Fibroblast of skin of right biceps (primary cell): ENCODE results near the gene SGIP1.

Source experiments
- DNase-seq: peaks from one replicate; pipeline ENCODE4 v3.0.0-alpha.2; 2013

SGIP1 gene

DNA sequence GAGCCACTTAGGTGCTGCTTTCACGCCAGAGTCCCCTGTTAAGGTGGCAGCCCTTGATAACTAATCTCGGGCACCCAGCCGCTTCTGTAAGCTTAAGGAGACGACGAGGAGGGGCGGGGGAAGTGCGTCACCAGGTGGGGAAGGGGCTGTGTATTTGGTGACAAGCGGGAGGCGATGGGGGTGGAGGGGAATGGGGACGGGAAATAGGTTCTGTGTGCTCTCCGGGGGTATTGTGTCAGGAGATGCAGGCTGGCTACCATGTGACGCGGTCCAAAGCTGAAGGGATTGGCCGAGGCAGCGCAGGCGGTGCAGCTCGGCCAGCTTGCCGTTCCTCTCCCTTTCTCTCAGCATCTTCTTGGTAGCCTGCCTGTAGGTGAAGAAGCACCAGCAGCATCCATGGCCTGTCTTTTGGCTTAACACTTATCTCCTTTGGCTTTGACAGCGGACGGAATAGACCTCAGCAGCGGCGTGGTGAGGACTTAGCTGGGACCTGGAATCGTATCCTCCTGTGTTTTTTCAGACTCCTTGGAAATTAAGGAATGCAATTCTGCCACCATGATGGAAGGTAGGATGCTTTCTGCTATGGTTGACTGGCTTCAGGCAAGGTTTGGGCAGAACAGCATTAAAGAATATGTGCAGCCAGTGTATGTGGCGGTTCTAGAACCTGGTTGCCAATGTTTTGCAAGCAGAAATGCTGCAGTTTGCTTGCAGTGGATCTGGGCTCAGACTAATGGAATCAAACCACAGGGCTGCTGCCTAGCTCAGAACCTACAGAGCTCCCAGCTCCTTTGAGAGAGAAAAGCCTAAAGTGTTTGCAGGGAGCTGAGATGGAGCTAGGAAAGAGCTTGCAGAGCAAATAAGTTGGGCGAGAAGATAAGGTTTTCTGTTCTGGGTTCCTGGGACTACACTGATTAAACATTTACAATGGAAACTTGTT, at the start of gene SGIP1:
TSS of gene SGIP1 (plus strand) at position 350 of the 937 bp plus-strand sequence. CDS start at position 556, 206 bp downstream.
- peak; percentile 62 for DNase-seq

DNA sequence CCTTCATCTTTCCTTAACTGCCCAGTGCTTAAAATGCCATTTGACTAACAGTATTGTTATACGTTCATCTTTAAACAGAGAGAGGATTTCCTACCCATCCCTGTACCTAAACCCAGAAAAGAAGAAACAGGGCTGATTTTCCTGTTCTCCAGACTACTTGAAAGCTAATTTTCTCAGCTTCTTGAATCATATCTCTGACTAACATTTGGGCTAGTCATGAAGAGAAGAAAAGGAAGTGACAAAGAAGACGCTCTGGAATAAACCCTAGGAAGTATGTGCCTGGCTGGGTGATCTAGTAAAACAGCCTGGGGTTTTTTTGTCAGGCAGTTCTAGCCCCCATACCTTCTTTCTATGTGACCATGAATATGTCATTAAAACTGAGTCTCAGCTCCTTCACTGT, 44.8 kb upstream of the SGIP1 start:
- DNase-seq = peak; percentile 79

GRCh38 chr1:66489972-66490601, 43.9 kb upstream of the SGIP1 start:
- DNase-seq = peak; percentile 48

GRCh38 chr1:66490816-66491215, 43.1 kb upstream of the SGIP1 start:
- no peak for DNase-seq

DNA sequence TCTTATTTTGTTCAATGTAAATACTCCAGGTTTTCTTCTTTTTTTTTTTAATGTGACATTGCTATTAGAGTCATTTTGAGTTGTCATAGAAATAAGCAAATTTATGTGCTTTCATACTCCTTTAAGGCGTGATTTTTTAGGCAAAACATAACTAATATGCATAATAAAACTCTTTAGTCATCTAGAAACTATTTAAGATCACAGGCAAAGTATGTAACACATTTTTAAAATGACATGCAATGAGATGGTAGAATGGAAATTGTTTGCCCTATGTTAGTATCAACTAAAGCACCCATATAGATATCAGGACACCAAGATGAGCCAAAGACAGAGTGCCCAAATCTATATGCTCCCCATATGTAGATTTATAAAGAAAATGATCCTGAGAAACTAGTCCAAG, 41.5 kb upstream of the SGIP1 start:
- peak; percentile 54 for DNase-seq

DNA sequence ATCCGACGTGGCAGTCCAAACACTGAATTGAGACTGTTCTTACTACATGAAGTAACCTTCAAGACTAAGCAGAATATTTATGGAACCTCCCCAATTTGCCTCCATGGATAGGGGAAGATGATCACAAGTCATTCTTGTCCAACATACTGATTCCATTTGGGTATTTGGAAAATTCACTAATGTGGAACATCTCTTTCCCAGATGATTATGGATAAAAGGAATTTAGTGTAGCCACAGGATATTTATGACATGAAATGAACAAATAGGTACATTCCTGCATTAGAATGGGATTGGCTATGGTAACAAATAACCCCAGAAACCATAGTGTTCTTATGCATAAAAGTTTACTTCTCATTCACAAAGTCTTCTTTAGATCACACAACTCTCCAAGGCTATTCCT, 40.2 kb upstream of the SGIP1 start:
- DNase-seq = peak; percentile 77

- DNase-seq = no peak
Measured at GRCh38 chr1:66494482-66494881, 39.5 kb upstream of the SGIP1 start.

DNA sequence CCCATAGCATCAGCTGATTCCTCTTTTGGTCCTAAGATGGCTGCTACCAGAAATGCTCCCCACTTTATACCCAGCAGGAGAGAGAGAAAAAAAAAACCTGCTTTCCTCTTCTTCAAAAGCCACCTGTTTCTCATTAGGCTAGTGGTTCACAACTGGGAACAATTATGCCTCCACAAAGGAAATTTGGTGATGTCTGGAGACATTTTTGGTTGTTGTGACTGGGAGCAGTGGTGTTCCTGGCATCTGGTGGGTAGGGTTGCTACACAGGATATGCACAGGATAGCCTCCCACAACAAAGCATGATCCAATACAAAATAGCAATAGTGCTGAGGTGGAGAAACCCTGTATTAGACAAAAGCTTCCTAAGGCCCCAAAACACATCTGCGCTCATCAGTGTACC, 38.5 kb upstream of the SGIP1 start:
- DNase-seq = peak; percentile 81

- no peak for DNase-seq
Measured at GRCh38 chr1:66497910-66498309, 36.0 kb upstream of the SGIP1 start.

GRCh38 chr1:66500301-66500700, 33.7 kb upstream of the SGIP1 start:
- no peak for DNase-seq

- no peak for DNase-seq
Measured at GRCh38 chr1:66502086-66502485, 31.9 kb upstream of the SGIP1 start.

- DNase-seq = peak; percentile 76
Measured at GRCh38 chr1:66503841-66504470, 30.0 kb upstream of the SGIP1 start.

GRCh38 chr1:66505671-66506392, 28.1 kb upstream of the SGIP1 start:
- peak; percentile 83 for DNase-seq

DNA sequence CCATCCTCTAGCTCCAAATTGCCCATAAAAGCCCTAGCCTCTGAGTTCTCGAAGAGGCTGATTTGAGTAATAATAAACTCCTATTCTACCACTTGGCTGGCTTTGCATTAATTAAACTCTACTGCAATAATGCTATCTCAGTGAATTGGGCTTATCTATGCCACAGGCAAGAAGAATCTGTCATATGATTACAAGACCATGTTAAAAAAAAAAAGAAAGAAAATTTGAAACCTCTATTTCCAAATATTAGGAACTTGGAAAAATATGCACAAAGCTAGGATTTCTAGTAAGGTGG, 27.6 kb upstream of the SGIP1 start:
- no peak for DNase-seq

DNA sequence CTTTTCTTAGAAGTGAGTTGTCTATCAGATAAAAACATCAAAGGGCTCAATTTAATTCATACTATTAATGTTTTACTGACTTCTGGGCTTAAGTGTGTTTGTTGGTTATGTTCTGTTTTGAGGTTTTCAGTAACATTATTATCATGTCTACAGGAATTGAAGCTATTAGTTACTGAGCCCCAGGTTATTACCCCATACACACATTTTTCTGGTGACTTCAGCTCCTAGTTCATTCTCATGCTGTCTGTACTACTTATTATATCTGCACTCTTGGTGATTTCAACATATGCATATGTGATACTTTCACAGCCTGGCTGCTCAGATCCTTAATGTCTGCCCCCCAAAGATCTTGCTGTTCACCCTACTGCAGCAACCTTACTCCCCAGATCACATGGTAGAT, 27.0 kb upstream of the SGIP1 start:
- no peak for DNase-seq

DNA sequence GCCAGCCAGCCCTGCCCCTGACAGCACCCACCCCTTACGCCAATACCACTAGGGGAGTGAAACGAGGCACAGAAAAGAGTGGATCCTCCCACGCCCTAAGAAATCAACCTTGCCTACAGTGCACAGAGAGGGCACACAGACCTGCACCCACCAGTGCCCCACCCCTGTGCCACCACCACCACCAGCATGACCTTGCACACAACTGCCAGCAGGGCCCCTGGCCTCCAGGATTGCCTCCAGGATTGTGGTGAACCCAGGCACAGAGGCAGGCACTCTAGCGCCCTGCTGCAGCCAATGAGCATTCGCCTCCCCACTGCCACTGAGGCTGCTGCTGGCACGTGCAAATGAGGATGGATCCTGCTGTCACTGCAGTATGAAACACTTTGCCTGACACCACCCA, 23.5 kb upstream of the SGIP1 start:
- DNase-seq = no peak

DNA sequence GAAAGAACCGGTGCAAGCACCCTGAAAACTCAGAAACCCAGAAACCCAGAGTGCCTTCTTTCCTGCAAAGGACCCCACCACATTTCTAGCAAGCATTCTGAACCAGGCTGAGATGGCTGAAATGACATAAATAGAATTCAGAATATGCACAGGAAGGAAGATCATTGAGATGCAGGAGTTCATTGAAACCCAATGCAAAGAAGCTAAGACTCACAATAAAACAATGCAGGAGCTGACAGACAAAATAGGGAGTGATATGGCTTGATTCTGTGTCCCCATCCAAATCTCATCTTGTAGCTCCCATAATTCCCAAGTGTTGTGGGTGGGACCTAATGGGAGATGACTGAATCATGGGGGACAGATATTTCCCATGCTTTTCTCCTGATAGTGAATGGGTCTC, 22.8 kb upstream of the SGIP1 start:
- DNase-seq = no peak

- no peak for DNase-seq
Measured at GRCh38 chr1:66517959-66518358, 16.0 kb upstream of the SGIP1 start.

- DNase-seq = no peak
Measured at GRCh38 chr1:66518654-66519053, 15.3 kb upstream of the SGIP1 start.

DNA sequence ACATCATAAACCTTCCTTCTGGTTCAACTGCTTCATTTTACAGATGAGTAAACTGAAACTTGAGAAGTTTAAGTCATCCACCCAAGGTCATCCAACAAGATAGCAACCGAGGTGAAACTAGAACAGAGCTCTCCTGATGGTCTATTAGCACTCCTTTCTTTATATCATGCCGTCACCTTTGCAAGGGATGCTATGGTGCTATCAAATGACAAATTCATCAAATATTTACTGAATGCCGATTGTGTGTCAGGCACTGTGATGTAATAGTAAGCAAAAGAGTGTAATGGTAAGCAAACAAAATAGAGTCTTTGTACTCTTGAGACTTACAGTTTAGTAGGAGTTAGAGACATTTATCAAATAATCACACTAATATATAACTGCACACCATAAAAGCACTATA, 14.0 kb upstream of the SGIP1 start:
- DNase-seq = no peak

GRCh38 chr1:66520655-66521054, 13.3 kb upstream of the SGIP1 start:
- no peak for DNase-seq

DNA sequence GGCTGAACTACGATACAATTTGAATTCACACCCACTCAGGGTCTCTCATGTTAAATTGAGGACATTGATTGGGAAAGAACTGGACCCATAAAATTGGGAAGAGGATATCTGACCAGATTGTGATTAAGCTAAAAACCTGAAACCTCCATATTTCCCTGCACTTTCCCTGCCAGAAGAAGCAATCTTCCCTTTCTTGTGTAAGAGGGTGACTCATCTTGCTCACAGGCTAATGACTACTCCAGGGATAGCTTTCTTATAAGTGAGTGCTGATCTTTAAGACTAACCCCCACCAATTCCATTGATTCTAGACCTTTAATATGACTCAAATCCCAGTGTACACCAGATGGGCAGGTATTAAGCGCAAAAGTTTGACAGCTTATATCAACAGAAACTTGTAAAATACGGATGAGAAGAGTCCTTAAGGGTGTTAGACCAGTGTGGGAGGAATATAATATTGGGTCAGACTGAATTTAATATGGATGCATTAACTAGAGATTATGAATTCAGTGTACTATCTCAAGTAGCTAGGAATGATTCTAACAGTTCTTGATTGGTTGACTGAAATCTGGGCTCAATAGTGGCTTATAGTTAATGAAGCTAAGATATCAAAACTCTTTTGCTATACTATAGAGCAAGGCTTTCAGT, 12.1 kb upstream of the SGIP1 start:
- peak; percentile 86 for DNase-seq

GRCh38 chr1:66523562-66523961, 10.4 kb upstream of the SGIP1 start:
- DNase-seq = no peak
